Mucosa of rectum (tissue), 2 donors: ENCODE results near the gene CPZ.

ENCODE experiments used
- H3K27ac ChIP-seq, 2 donors: one replicate each; pipeline ENCODE4 v1.7.0; 2013; ENCODE audit warnings: inconsistent platforms in 2 of 2, low read depth in 2 of 2, low read length in 2 of 2
- H3K27me3 ChIP-seq, 2 donors: one replicate each; pipeline ENCODE4 v1.7.0; 2013; ENCODE audit warnings: low read length in 2 of 2; ENCODE audit not compliant: control insufficient read depth in 2 of 2, insufficient read depth in 2 of 2
- H3K36me3 ChIP-seq, 2 donors: one replicate each; pipeline ENCODE4 v1.7.0; 2013; ENCODE audit warnings: low read length in 2 of 2; ENCODE audit not compliant: control insufficient read depth in 2 of 2, insufficient read depth in 2 of 2
- H3K4me1 ChIP-seq, 2 donors: one replicate each; pipeline ENCODE4 v1.7.0; 2013; ENCODE audit warnings: low read length in 2 of 2, mild to moderate bottlenecking in 1 of 2; ENCODE audit not compliant: control insufficient read depth in 2 of 2, insufficient read depth in 2 of 2
- H3K4me3 ChIP-seq, 2 donors: one replicate each; pipeline ENCODE4 v1.7.0; 2013; ENCODE audit warnings: low read length in 2 of 2
- H3K9ac ChIP-seq, 2 donors: one replicate each; pipeline ENCODE4 v1.7.0; 2013; ENCODE audit warnings: low read length in 2 of 2, low read depth in 1 of 2, mild to moderate bottlenecking in 1 of 2
- H3K9me3 ChIP-seq, 2 donors: one replicate each; pipeline ENCODE4 v1.7.0; 2013; ENCODE audit warnings: low read length in 2 of 2; ENCODE audit not compliant: control insufficient read depth in 2 of 2
- donor health status: healthy.
- donor health status: Normal muscosa, but diverticular disease.

Gene CPZ

DNA sequence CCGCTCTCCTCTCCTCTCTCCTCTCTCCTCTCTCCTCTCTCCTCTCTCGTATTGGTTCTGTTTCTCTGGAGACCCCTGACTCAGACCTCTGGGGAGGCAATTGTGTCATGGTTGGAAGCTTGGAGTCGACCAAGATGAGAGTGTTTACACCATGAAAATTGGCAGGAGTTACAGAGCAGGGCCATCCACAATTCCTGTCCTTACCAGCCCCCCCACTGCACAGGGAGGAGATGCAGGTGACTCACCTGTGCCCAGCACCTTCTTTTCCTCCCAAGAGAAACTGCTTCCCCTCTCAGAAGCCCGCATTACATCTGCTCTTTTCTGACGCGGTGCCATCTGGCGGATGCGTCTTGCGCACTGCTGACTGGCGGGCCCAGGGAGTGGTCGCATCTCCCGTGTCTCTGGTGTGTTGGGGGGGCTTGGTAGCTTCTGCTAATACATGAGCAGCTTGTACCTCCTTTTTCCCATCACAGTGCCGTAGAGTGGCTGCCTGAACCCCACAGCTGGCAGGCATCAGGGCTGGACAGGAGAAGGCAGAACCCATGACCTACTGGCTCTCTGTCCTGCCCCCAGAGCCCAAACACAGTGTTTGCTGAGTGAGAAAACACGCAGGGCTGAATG is 43.7 kb upstream of the CPZ start:
- no peaks in the 10 kb centered on the region for H3K27me3 ChIP-seq
- no peaks in the 10 kb centered on the region for H3K9me3 ChIP-seq
- H3K4me3 ChIP-seq = no peak overlapping the region

DNA sequence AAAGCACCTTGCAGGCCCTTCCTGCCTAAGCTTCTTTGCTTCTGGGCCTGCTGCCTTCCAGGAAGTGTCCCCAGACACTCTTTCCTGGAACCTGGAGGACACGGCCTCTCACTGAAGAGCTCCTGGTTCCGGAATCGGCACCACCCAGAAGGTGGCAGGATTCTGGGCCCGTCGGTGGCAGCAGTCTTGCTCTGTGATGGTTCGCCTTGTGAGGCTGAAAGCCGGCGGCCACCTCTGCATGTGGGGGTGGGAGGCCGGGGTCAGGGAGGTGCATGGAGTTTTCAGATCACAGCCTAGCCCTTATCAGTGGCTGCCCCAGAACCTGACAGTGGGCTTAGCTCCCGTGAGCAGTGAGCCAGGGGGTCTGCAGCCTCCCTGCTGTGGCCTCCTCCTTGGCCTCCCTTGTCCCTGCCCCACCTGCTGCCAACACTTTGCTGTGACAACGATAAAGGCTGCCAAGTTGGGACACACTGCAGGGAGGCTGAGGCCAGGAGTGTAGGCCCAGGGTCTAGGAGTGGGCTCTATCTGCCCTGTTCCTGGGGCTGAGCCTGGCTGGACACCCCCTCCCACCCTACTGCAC is 43.1 kb upstream of the CPZ start:
- Histone ChIP-seq H3K27ac (no peak overlapping the region), H3K9me3 (no peaks in the 10 kb centered on the region), H3K4me1 (no peaks in the 10 kb centered on the region), H3K9ac (no peak overlapping the region), H3K4me3 (no peak overlapping the region), H3K27me3 (no peaks in the 10 kb centered on the region), H3K36me3 (no peaks in the 10 kb centered on the region)

More for the DNA sequence above, 43.7 kb upstream of the CPZ start:
- no peak overlapping the region for H3K9ac ChIP-seq
- H3K27ac ChIP-seq = no peak overlapping the region
- no peaks in the 10 kb centered on the region for H3K4me1 ChIP-seq
- H3K36me3 ChIP-seq = no peaks in the 10 kb centered on the region

DNA sequence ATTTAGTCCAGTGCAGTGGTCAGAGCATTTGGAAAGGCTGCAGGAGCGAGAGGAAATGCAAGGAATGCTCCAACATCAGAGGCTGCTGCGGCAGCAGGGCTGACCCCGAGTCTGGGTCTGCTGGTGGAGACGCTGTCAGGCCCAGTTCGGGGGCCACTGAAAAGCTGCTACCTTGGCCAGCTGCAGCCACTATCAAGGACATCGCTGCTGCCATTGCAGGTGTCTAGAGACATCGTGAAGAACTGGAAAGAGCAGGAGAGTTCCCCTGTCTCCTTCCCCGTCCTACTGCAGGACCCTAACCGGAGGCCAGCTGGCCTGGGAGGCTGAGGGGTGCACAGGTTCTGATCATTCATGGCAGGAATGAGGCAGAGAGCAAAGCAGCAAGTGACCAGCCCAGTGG is 41.9 kb upstream of the CPZ start:
- no peaks in the 10 kb centered on the region for H3K9me3 ChIP-seq
- H3K36me3 ChIP-seq = no peaks in the 10 kb centered on the region
- no peaks in the 10 kb centered on the region for H3K4me1 ChIP-seq
- no peaks in the 10 kb centered on the region for H3K27me3 ChIP-seq
- H3K4me3 ChIP-seq = no peak overlapping the region
- H3K9ac ChIP-seq = no peak overlapping the region
- no peak overlapping the region for H3K27ac ChIP-seq

DNA sequence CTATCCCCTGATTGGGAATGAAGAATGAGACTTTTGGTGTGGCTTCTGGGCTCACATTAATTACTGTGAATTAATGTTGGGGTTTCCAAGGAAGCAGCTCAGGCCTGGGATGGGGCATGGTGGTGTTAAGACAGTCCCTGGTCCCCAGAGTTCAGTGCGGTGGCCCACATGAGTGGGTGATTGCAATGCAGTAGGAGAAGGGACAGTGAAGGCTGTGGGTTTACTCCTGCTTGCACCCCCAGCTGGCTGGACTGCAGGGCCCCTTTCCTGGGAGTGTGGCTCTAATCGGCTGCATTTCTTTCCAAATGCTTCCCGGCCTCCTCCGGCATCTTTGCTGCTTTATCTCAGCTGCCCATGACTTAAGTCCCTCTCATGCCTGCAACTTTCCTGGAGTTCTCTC is 40.5 kb upstream of the CPZ start:
- no peaks in the 10 kb centered on the region for H3K36me3 ChIP-seq
- no peaks in the 10 kb centered on the region for H3K4me1 ChIP-seq
- no peak overlapping the region for H3K27ac ChIP-seq
- H3K9me3 ChIP-seq = no peaks in the 10 kb centered on the region
- no peak overlapping the region for H3K9ac ChIP-seq
- H3K4me3 ChIP-seq = no peak overlapping the region
- H3K27me3 ChIP-seq = no peaks in the 10 kb centered on the region

DNA sequence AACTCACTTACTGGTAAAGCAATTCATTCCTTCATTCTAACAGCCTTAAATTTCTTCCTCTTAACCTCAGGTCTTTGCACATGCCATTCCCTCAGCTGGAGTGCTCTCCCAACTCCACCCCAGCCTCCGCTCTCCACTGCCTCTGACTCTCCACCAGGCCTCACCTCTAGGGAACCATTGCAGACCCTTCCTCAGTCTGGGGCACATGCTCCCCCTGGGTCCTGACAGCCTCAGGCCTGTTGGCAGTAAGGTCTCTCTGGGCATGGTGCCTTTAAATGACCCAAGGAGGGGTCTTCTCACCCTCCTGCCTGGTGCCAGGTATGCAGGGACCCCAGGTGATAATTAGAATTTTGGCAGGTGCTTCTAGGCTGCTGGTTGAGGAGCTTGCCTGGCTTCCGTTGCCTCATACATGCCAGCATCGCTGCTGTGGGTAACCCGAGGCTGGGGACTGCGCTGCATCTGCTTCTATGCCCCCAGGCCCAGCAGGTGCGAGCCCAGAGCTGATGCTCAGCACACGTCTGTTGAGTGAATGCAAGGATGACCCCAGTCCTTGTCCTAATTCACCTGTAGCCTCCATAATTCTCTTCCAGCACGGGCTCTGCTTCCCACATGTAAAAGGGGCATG is 39.9 kb upstream of the CPZ start:
- Histone ChIP-seq H3K9ac (no peak overlapping the region), H3K27me3 (no peaks in the 10 kb centered on the region)

DNA sequence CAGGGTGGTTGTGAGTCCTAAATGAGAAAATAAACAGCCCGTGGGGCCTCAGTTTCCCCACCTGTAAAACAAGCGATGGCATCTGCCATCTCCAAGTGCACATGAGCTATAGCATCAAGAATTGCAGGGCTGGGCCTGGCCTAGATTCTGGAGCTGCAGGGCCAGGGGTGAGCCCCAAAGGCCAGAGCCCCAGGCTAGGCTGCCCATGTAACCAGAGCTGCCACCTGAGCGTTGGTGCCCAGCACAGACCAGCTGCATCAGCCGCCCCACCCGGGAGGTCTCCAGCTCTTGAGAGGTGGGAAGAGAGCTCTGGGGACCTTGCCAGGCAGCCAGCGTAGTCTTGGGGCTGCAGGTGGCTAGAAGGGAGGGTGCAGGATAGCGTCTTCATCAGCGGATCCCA is 39.3 kb upstream of the CPZ start:
- H3K9ac ChIP-seq = no peak overlapping the region
- H3K36me3 ChIP-seq = no peaks in the 10 kb centered on the region
- H3K4me1 ChIP-seq = no peaks in the 10 kb centered on the region
- no peak overlapping the region for H3K4me3 ChIP-seq
- no peak overlapping the region for H3K27ac ChIP-seq
- H3K9me3 ChIP-seq = no peaks in the 10 kb centered on the region
- no peaks in the 10 kb centered on the region for H3K27me3 ChIP-seq

More for the DNA sequence above, 39.9 kb upstream of the CPZ start:
- Histone ChIP-seq H3K4me1 (no peaks in the 10 kb centered on the region), H3K27ac (no peak overlapping the region), H3K4me3 (no peak overlapping the region), H3K9me3 (no peaks in the 10 kb centered on the region), H3K36me3 (no peaks in the 10 kb centered on the region)

DNA sequence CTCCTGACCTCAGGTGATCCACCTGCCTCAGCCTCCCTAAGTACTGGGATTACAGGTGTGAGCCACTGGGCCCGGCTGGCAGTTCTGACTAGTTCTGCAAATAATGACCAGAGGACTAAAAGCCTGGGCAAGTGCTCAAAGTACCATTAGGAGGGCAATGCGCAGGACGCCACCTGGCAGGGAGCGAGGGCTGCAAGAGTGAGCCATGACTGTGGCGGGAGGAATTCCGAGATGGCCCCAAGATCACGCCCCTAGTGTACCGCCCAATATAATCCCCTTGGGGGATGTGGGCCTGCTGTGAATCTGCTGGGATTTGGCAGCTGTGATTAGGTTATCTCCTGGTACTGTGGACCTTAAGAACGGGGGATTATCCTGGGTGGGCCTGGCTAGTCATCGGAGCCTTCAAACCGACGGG is 38.6 kb upstream of the CPZ start:
- no peak overlapping the region for H3K9ac ChIP-seq

DNA sequence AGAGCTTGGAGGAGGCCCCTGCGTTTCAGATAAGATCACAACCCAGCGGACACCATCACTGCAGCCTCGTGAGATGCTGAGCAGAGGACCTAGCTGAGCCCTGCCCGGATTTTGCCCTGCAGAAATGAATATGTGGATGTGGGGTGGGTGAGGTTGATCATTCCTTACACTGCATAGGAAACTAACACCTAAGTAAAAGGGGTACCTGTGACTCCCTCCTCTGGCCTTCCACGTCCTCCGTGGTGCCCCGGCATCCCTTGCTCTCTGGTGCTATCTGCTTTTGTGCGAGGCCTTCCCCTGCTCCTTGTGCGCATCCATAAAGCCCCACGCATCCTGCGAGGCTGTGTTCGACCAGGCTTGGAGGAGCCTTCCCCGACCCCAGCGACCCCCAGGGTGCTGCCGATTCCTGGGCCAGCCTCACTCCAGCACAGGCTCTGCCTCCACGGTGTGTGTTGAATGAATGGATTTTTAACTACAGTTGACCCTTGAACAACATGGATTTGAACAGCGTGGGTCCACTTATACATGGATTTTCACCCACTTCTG is 37.9 kb upstream of the CPZ start:
- Histone ChIP-seq H3K36me3 (no peaks in the 10 kb centered on the region), H3K9ac (no peak overlapping the region), H3K27ac (no peak overlapping the region), H3K4me1 (no peaks in the 10 kb centered on the region), H3K27me3 (no peaks in the 10 kb centered on the region), H3K4me3 (no peak overlapping the region), H3K9me3 (no peaks in the 10 kb centered on the region)

More for the DNA sequence above, 38.6 kb upstream of the CPZ start:
- H3K9me3 ChIP-seq = no peaks in the 10 kb centered on the region
- H3K27me3 ChIP-seq = no peaks in the 10 kb centered on the region
- H3K36me3 ChIP-seq = no peaks in the 10 kb centered on the region
- no peaks in the 10 kb centered on the region for H3K4me1 ChIP-seq
- H3K4me3 ChIP-seq = no peak overlapping the region
- no peak overlapping the region for H3K27ac ChIP-seq

DNA sequence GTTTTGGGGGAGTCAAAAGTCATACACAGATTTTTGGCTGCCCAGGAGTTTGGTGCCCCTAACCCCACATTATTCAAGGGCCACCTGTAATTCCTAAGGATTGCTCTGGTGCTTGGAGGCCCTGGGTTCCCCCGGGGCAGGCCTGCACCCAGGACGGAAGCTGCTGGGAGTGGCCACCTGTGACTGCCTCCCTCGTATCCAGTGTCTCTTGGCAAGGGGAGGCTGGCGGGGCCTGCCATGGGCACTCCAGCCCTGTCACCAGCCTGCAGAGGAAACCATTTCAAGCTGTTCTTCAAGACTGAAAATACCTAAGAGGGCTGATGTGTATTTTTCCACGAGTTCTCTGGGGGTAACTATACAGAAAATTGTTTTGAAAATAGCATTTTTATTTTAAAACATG is 36.8 kb upstream of the CPZ start:
- H3K4me3 ChIP-seq = no peak overlapping the region
- H3K27ac ChIP-seq = no peak overlapping the region
- H3K4me1 ChIP-seq = no peaks in the 10 kb centered on the region
- H3K9ac ChIP-seq = no peak overlapping the region
- H3K27me3 ChIP-seq = no peaks in the 10 kb centered on the region
- H3K36me3 ChIP-seq = no peaks in the 10 kb centered on the region
- H3K9me3 ChIP-seq = no peaks in the 10 kb centered on the region

DNA sequence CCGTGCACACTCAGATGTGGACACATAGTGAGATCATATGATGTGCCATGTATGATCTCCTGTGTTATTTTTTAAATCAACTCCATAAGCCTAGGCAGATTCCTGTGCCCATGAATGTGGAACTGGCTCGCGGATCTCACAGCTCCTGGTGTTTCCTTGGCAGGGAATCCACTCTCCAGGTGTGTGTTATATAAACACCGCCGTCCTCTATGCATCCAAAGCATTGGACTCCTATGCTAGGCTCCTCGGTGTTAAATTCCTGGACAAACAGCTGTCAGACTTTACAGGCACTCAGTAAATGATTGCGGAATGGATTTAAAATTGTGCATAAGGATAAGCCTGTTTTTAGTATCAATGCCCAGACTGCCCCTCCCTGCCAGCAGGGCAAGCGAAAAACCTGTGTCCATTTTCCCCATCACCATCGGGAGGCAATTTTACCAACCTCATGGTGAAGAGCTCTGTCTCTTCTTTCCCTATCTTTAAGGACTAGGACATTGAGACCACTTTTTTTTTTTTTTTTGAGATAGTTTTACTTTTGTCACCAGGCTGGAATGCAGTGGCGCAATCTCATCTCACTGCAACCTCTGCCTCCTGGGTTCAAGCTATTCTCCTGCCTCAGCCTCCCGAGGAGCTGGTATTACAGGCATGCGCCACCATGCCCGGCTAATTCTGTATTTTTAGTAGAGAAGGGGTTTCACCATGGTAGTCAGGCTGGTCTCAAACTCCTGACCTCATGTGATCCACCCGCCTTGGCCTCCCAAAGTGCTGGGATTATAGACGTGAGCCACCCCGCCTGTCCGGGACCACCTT is 36.0 kb upstream of the CPZ start:
- Histone ChIP-seq H3K9ac (no peak overlapping the region), H3K9me3 (no peaks in the 10 kb centered on the region), H3K27me3 (no peaks in the 10 kb centered on the region), H3K27ac (no peak overlapping the region), H3K4me1 (no peaks in the 10 kb centered on the region), H3K4me3 (no peak overlapping the region), H3K36me3 (no peaks in the 10 kb centered on the region)
